Activated CD8-positive, alpha-beta T cell treated with anti-CD3 and anti-CD28 coated beads, Interleukin-2, amount 10 ng/mL, durations not matched to agents 7 days and 5 days (primary cell): ENCODE measurements around the gene CACNA1I. TPM values are rescaled to one million over a fixed set of nuclear protein-coding genes. Genes with fewer than 3 reads are reported as not detected.

Experiments used
- ATAC-seq: fragments of 150-1000 bp; cut with Tn5 transposase; one replicate; pipeline ENCODE4 v1.10.0; 2021; ENCODE audit warnings: moderate library complexity
- CTCF ChIA-PET: fragments of 350-600 bp; sonication (Branson Sonifier 250); formaldehyde crosslinking; loops from one replicate; lab custom pipeline; 2021; ENCODE audit warnings: antibody characterized with exemption; lab: Charles Lee
- POLR2A ChIA-PET: fragments of 350-600 bp; sonication (Branson Sonifier 250); formaldehyde crosslinking; loops from one replicate; lab custom pipeline; 2021; ENCODE audit warnings: antibody characterized with exemption; lab: Charles Lee
- DNase-seq: peaks from one replicate; pipeline ENCODE4 v3.0.0-alpha.2; 2020
- H3K27ac Mint-ChIP-seq: one replicate; pipeline ENCODE4 v1.8.0; 2021; ENCODE audit warnings: mild to moderate bottlenecking, mixed read lengths
- H3K27me3 Mint-ChIP-seq: one replicate; pipeline ENCODE4 v1.8.0; 2021; ENCODE audit warnings: low read depth, mixed read lengths
- H3K36me3 Mint-ChIP-seq: one replicate; pipeline ENCODE4 v1.8.0; 2021; ENCODE audit warnings: low read depth, mixed read lengths
- H3K4me1 Mint-ChIP-seq: one replicate; pipeline ENCODE4 v1.8.0; 2021; ENCODE audit warnings: low read depth, mixed read lengths
- H3K4me3 Mint-ChIP-seq: one replicate; pipeline ENCODE4 v1.8.0; 2021; ENCODE audit warnings: mild to moderate bottlenecking, mixed read lengths
- H3K9me3 Mint-ChIP-seq: one replicate; pipeline ENCODE4 v1.8.0; 2022; ENCODE audit warnings: mixed read lengths; ENCODE audit not compliant: insufficient read depth
- total RNA-seq, 2 experiments: library from RNA; stranded (reverse); gene quantifications; one replicate each; pipeline ENCODE4 v1.2.3, GENCODE V29; 2021

The CACNA1I gene
- total RNA-seq, 2 experiments from 2014 or later, result 0.60 to 0.74 TPM

DNA sequence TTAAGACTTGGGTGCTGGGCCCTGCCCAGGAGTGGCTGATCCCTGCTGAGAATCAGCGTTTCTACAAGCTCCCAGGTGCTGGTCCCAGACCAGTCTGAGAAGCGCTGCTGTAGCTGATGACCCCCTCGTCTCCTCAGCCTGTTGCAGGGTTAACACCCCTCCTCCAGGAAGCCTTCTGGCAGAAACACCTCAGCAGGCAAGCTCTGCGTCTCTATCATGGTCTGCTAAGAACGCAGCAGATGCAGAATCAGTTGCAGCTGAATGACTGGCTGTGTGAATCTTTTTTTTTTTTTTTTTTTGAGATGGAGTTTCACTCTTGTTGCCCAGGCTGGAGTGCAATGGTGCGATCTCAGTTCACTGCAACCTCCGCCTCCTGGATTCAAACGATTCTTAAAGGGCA lies 132.5 kb downstream of the CACNA1I start:
- Mint-ChIP-seq H3K4me3 (no peak overlapping the region), H3K27ac (no peak overlapping the region), H3K36me3 (no peaks in the 10 kb centered on the region), H3K9me3 (no peaks in the 10 kb centered on the region), H3K4me1 (no peaks in the 10 kb centered on the region), H3K27me3 (no peaks in the 10 kb centered on the region)
- ATAC-seq, result no peak
- CTCF ChIA-PET, result interaction anchor here (1.2 kb wide), 1 partner anchor 168 kb away, joined by 3 read pairs; no protein-coding TSS in a partner anchor
- POLR2A ChIA-PET, result no interaction called here
- DNase-seq, result no peak

DNA sequence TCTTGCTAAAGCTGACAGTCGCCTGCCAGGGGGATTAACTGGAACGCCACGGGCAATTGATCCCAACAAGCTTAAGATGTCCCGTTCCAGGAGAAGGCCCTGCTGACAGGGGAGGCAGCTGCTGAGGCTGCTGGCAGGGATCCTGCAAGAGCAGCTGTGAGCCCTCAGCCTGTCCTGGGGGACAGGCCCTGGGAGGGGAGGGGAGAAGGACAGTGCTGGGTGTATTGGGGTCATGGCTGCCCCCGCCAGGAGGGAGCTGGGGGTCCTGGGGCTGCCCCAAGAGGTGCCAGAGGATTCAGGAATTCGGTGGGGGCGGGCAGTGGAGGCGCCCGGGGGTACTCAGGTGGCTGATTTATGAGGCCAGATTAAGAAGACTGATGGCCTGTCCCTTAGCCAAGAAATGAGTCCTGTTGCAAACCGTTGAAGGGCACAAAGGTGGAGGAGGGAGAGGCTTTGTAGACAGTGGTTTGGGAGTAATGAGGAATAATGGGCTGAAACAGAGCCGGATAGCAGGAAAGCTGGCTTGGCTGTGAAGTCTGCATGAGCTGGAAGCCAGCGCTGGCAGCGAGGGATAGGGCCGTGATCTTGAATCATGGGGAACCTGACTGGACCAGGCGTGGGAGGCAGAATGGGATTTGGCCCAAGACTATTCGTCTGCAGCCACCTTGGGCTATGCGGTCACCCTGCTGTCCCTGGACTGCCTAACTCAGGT lies 133.5 kb downstream of the CACNA1I start:
- H3K36me3 Mint-ChIP-seq, result no peaks in the 10 kb centered on the region
- H3K27me3 Mint-ChIP-seq, result no peaks in the 10 kb centered on the region
- ChIA-PET POLR2A (no interaction called here), CTCF (interaction anchor here (1.2 kb wide), 1 partner anchor 169 kb away, joined by 3 read pairs; no protein-coding TSS in a partner anchor)
- ATAC-seq (no peak), DNase-seq (no peak)
- no peaks in the 10 kb centered on the region for H3K9me3 Mint-ChIP-seq
- no peak overlapping the region for H3K27ac Mint-ChIP-seq
- H3K4me1 Mint-ChIP-seq, result no peaks in the 10 kb centered on the region
- H3K4me3 Mint-ChIP-seq, result no peak overlapping the region

DNA sequence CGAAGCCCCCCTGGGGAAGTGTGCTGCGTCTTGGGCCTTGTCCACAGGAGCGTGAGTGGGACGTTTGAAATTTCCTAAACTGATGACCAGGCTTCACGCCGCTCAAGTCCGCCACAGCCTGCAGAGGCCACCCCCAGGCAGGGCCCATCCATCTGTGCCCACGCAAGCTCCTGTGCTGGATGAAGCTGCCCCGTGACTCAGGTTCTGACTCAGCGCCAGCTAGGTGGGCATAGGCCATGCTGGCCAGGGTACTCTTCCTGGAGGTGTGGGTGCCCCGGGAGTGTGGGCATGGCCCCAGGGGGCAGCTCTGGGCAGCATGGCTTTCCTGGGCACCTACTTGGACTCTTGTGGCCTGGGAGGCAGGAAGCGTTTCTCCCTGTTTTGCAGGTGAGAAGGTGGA lies 134.8 kb downstream of the CACNA1I start:
- POLR2A ChIA-PET, result no interaction called here
- H3K9me3 Mint-ChIP-seq, result no peaks in the 10 kb centered on the region
- H3K4me3 Mint-ChIP-seq, result no peak overlapping the region
- H3K27ac Mint-ChIP-seq, result no peak overlapping the region
- ATAC-seq (no peak), DNase-seq (no peak)
- peaks cover 8% of the 10 kb centered on the region for H3K27me3 Mint-ChIP-seq
- CTCF ChIA-PET, result no interaction called here
- no peaks in the 10 kb centered on the region for H3K36me3 Mint-ChIP-seq
- no peaks in the 10 kb centered on the region for H3K4me1 Mint-ChIP-seq

DNA sequence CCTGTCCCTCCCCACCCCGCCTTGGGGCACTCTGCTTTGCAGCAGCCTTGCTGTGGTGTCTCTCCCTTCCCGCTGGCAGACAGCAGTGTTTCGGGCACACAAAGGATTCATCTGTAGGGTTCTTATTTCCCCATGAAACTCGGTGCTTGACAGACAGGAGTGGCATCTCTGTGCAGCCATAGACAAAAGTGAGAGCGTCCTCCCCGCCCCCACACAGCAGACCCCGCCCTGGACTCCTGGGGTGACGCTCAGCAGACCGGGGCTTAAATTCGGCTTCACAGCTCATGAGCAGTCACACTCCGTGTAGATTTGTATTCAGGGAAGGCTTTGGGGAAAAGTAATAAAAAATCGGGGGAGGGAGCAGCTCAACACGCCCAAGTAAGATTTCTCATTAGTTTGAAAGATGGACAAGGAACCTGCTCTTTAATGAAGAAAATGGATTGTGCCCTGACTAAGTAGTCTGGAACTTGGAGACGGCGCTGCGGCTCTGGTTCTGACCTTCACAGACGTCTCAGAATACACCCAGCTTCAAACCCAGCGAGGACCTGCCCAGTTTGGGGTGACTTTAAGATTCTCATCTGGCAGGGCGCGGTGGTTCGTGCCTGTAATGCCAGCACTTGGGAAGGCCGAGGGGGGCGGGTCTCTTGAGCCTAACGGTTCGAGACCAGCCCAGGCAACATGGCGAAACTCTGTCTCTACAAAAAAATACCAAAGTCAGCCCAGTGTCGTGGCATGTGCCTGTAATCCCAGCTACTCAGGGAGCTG lies 136.0 kb downstream of the CACNA1I start:
- POLR2A ChIA-PET, result no interaction called here
- Mint-ChIP-seq H3K36me3 (no peaks in the 10 kb centered on the region), H3K9me3 (no peaks in the 10 kb centered on the region), H3K4me1 (no peaks in the 10 kb centered on the region), H3K4me3 (no peak overlapping the region), H3K27ac (no peak overlapping the region), H3K27me3 (peaks cover 11% of the 10 kb centered on the region)
- ATAC-seq (no peak), DNase-seq (no peak)
- CTCF ChIA-PET, result no interaction called here

GRCh38 chr22:39707351-39707750 lies 136.8 kb downstream of the CACNA1I start:
- no peak for ATAC-seq

DNA sequence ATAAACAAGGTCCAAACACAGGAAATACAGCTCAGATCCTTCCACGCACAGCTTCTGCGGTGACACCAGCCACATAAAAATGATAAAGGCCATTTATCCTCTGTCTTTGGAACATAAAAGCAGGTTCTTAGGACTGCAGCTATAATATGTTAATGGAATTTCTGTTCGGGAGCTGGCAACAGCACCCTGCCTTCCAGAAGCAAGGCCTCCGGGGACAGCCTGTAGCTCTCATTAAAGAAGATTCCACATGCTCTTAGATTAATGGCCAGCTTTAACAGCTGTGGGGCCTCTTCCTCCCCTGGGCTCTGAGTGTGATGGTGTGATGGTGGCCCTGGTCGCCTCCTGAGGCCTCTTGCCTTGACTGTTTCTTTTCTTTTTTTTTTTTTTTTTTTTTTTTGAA lies 137.3 kb downstream of the CACNA1I start:
- Mint-ChIP-seq H3K36me3 (no peaks in the 10 kb centered on the region), H3K9me3 (no peaks in the 10 kb centered on the region), H3K4me3 (no peak overlapping the region), H3K27me3 (peaks cover 17% of the 10 kb centered on the region), H3K4me1 (no peaks in the 10 kb centered on the region), H3K27ac (no peak overlapping the region)
- DNase-seq (no peak), ATAC-seq (no peak)
- CTCF ChIA-PET, result no interaction called here
- POLR2A ChIA-PET, result no interaction called here

More at GRCh38 chr22:39707351-39707750, 136.8 kb downstream of the CACNA1I start:
- no peak overlapping the region for H3K27ac Mint-ChIP-seq
- H3K36me3 Mint-ChIP-seq, result no peaks in the 10 kb centered on the region
- no peak for DNase-seq
- H3K4me3 Mint-ChIP-seq, result no peak overlapping the region
- no peaks in the 10 kb centered on the region for H3K9me3 Mint-ChIP-seq
- ChIA-PET CTCF (no interaction called here), POLR2A (no interaction called here)
- H3K27me3 Mint-ChIP-seq, result peaks cover 17% of the 10 kb centered on the region
- H3K4me1 Mint-ChIP-seq, result no peaks in the 10 kb centered on the region

GRCh38 chr22:39710380-39711150 lies 140.0 kb downstream of the CACNA1I start:
- H3K9me3 Mint-ChIP-seq, result no peaks in the 10 kb centered on the region
- no peak for ATAC-seq
- H3K27me3 Mint-ChIP-seq, result peaks cover 17% of the 10 kb centered on the region
- H3K36me3 Mint-ChIP-seq, result no peaks in the 10 kb centered on the region
- ChIA-PET POLR2A (no interaction called here), CTCF (no interaction called here)
- DNase-seq, result no peak
- H3K27ac Mint-ChIP-seq, result no peak overlapping the region
- H3K4me1 Mint-ChIP-seq, result no peaks in the 10 kb centered on the region
- H3K4me3 Mint-ChIP-seq, result no peak overlapping the region

DNA sequence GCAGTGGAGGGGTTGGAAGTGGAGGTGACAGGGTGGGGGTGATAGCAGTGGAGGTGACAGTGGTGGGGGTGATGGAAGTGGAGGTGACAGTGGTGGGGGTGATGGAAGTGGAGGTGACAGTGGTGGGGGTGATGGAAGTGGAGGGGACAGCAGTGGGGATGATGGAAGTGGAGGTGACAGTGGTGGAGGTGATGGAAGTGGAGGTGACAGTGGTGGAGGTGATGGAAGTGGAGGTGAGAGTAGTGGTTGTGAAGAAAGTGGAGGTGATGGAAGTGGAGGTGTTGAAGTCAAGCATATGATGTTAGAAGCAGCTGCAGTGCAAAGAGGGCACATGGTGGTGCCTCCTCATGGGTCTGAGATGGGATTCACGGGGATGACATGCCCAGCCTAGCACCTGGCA lies 141.5 kb downstream of the CACNA1I start:
- ChIA-PET POLR2A (no interaction called here), CTCF (no interaction called here)
- no peaks in the 10 kb centered on the region for H3K9me3 Mint-ChIP-seq
- no peak for ATAC-seq
- H3K4me3 Mint-ChIP-seq, result no peak overlapping the region
- no peaks in the 10 kb centered on the region for H3K4me1 Mint-ChIP-seq
- no peaks in the 10 kb centered on the region for H3K36me3 Mint-ChIP-seq
- H3K27ac Mint-ChIP-seq, result no peak overlapping the region
- peaks cover 17% of the 10 kb centered on the region for H3K27me3 Mint-ChIP-seq
- DNase-seq, result no peak

DNA sequence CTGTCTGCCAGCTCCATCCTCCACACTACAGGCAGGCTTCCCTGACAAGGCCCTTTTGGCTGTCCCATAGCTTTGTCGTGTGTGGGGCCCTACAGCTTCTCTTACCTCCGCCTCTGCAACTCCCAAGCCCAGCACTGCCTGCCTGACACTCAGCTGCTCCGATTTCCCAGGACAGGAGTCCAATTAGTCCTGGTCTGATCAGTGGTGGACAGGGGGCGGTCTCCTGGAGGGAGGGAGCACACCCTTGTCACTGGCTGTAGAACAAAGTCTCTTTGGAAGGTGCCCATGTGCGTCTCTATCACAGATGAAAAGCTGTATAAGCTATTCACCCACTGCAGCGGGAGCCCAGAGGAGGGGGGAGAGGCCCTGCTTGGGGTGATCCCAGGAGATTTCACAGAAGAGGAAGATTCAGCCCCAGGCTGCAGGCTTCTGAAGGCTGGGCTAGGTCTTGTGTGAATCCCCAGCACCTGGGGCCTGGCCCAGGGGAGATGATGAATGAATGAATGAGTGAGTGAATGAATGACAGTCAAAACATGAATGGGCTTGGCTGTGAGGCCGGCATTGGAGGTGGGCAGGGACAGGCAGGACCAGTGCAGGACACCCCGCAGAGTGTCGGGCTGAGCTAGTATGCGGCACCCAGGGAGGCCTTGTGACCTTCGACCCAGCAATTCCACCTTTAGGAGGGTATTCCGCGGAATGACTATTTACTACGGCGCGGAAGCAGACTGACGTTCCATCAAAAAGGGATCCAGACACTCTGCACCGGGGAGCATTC lies 142.4 kb downstream of the CACNA1I start:
- Mint-ChIP-seq H3K27me3 (peaks cover 17% of the 10 kb centered on the region), H3K27ac (no peak overlapping the region), H3K4me3 (no peak overlapping the region), H3K4me1 (no peaks in the 10 kb centered on the region), H3K36me3 (no peaks in the 10 kb centered on the region), H3K9me3 (no peaks in the 10 kb centered on the region)
- no peak for DNase-seq
- CTCF ChIA-PET, result no interaction called here
- ATAC-seq, result no peak
- POLR2A ChIA-PET, result no interaction called here

DNA sequence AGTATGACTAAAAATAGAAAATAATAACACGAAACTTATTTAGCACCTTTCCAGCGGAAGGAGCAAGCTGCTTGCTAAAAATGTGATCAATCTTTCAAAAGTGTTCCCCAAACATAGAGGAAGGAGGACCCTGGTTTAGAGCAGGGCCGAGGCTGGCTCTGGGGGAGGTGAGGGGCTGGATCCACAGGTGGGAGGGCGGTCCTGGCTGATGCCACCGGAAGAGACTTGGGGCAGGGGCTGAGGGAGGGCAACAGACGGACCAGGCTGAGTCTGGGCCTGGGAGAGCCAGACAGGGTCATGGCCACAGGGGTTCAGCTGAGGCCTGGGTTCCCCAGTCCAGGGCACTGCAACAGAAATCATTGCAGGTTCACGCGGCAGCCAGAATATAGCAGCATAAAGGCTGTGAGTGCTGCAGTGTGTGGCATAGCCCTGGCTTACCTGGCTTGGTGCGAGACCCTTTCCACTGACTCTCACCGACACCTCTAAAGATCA lies 143.3 kb downstream of the CACNA1I start:
- ChIA-PET POLR2A (interaction anchor here (0.6 kb wide), 1 partner anchor 1055 kb away, joined by 3 read pairs; no protein-coding TSS in a partner anchor), CTCF (no interaction called here)
- ATAC-seq (no peak), DNase-seq (no peak)
- H3K9me3 Mint-ChIP-seq, result no peaks in the 10 kb centered on the region
- H3K27ac Mint-ChIP-seq, result no peak overlapping the region
- H3K27me3 Mint-ChIP-seq, result peaks cover 17% of the 10 kb centered on the region
- H3K36me3 Mint-ChIP-seq, result no peaks in the 10 kb centered on the region
- H3K4me1 Mint-ChIP-seq, result peaks cover 5% of the 10 kb centered on the region
- no peak overlapping the region for H3K4me3 Mint-ChIP-seq

DNA sequence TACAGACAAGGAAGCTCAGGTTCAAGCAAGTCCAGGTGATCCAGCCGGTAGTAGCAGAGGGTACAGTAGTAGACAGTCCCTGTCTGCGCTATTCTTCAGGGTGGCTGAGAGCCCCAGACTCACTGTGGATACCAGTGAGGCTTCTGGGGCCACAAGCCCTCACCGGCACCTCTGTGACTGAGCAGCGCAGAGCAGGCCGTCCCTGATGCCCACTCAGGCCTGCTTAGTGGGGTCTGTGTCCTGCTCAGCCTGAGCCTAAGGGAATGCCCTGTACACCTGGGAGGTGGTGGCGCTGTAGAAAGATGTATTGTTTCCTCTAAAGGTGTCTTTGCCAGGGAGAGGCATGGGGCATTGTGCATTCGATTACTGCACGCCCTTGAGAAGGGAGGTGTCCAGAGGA lies 143.8 kb downstream of the CACNA1I start:
- no peak for ATAC-seq
- Mint-ChIP-seq H3K27ac (no peak overlapping the region), H3K36me3 (no peaks in the 10 kb centered on the region), H3K9me3 (no peaks in the 10 kb centered on the region), H3K4me3 (no peak overlapping the region), H3K27me3 (peaks cover 16% of the 10 kb centered on the region), H3K4me1 (peaks cover 8% of the 10 kb centered on the region)
- CTCF ChIA-PET, result no interaction called here
- no peak for DNase-seq
- POLR2A ChIA-PET, result interaction anchor here (0.6 kb wide), 1 partner anchor 1054 kb away, joined by 3 read pairs; no protein-coding TSS in a partner anchor
